Raji (cell line): ENCODE data around the gene PMVK.

Source experiments
- POLR2A ChIP-seq: IDR thresholded peaks from 2 replicates; pipeline ENCODE4 v1.6.1; 2011; ENCODE audit warnings: low read depth, low read length, control low read depth; ENCODE audit not compliant: insufficient read depth

PMVK gene

GRCh38 chr1:154958681-154959425 is 22.3 kb upstream of the PMVK start:
- no peak for TF ChIP-seq POLR2A

- TF ChIP-seq POLR2A = no peak
Observed at GRCh38 chr1:154958036-154958435, 21.5 kb upstream of the PMVK start.

GRCh38 chr1:154957091-154957657 is 20.7 kb upstream of the PMVK start:
- TF ChIP-seq POLR2A = no peak

GRCh38 chr1:154956544-154956941 is 20.0 kb upstream of the PMVK start:
- TF ChIP-seq POLR2A = 0 out of 2 replicates have a peak, but pooled peaks have one; percentile 12

GRCh38 chr1:154955718-154956543 is 19.4 kb upstream of the PMVK start, which contains the start of gene PBXIP1:
PBXIP1 (minus strand) TSS chr1:154956099; CDS start chr1:154953721, 2,378 bp downstream.
- TF ChIP-seq POLR2A = peak; percentile 36; the same call in 1 of the 2 replicates

- TF ChIP-seq POLR2A = peak; percentile 54
Observed at GRCh38 chr1:154955039-154955717, 18.7 kb upstream of the PMVK start.

- TF ChIP-seq POLR2A = no peak; the same call in 1 of the 2 replicates
Observed at GRCh38 chr1:154954541-154954940, 18.0 kb upstream of the PMVK start.

- TF ChIP-seq POLR2A = peak; percentile 49; the same call in 1 of the 2 replicates
Observed at GRCh38 chr1:154953611-154954038, 17.1 kb upstream of the PMVK start.

GRCh38 chr1:154952664-154953063 is 16.1 kb upstream of the PMVK start:
- no peak for TF ChIP-seq POLR2A

- TF ChIP-seq POLR2A = no peak
Observed at GRCh38 chr1:154951901-154952657, 15.6 kb upstream of the PMVK start.

GRCh38 chr1:154948079-154948478 is 11.6 kb upstream of the PMVK start:
- no peak for TF ChIP-seq POLR2A

- TF ChIP-seq POLR2A = no peak
Observed at GRCh38 chr1:154945962-154946850, 9.7 kb upstream of the PMVK start.
